H1 (cell line): ENCODE data around the gene ZCCHC10. TPM values are rescaled to one million over a fixed set of nuclear protein-coding genes. Genes with fewer than 3 reads are reported as not detected.

Experiments
- CTCF ChIA-PET: fragments of 300-600 bp; sonication (Branson Sonifier 250); formaldehyde crosslinking; loops from one replicate; lab custom pipeline; 2021; ENCODE audit not compliant: partially characterized antibody; lab: Charles Lee
- POLR2A ChIA-PET: fragments of 300-600 bp; sonication (Branson Sonifier 250); formaldehyde crosslinking; loops from one replicate; lab custom pipeline; 2021; ENCODE audit warnings: inconsistent platforms; ENCODE audit not compliant: partially characterized antibody; lab: Charles Lee
- DNase-seq, 2 experiments: peaks; one replicate each; pipeline versions ENCODE4 v3.0.0 to v3.0.0-alpha.2; 2010 to 2022; ENCODE audit warnings: low spot score in 2 of 2, low read depth in 1 of 2, mixed read lengths in 1 of 2
- FAIRE-seq: peaks from 2 replicates; lab custom pipeline; 2011; peaks lifted over from hg19 to GRCh38; lab: Jason Lieb, UNC
- H2AFZ ChIP-seq: 2 replicates; pipeline ENCODE4 v1.8.1; 2012; ENCODE audit warnings: low read length, inconsistent platforms
- H2AK5ac ChIP-seq: 2 replicates; pipeline ENCODE4 v1.6.1; 2013; ENCODE audit warnings: low read depth, low read length
- H2BK120ac ChIP-seq: replicated peaks from 2 replicates; pipeline ENCODE3; 2013; ENCODE audit warnings: low read depth, low read length, inconsistent platforms
- H2BK12ac ChIP-seq: 2 replicates; pipeline ENCODE4 v1.6.1; 2013; ENCODE audit warnings: low read depth, low read length
- H2BK15ac ChIP-seq: 2 replicates; pipeline ENCODE4 v1.6.1; 2013; ENCODE audit warnings: low read length
- H2BK20ac ChIP-seq: 2 replicates; pipeline ENCODE4 v1.6.1; 2013; ENCODE audit warnings: low read length
- H2BK5ac ChIP-seq: 2 replicates; pipeline ENCODE4 v1.6.1; 2013; ENCODE audit warnings: low read depth, low read length
- H3K14ac ChIP-seq: 2 replicates; pipeline ENCODE4 v1.6.1; 2013; ENCODE audit warnings: inconsistent platforms; ENCODE audit not compliant: insufficient read length
- H3K18ac ChIP-seq: 2 replicates; pipeline ENCODE4 v1.6.1; 2013; ENCODE audit warnings: low read length; ENCODE audit errors: extremely low read depth
- H3K23ac ChIP-seq: 2 replicates; pipeline ENCODE4 v1.6.1; 2013; ENCODE audit warnings: inconsistent platforms; ENCODE audit not compliant: insufficient read length
- H3K23me2 ChIP-seq: 2 replicates; pipeline ENCODE4 v1.6.1; 2013; ENCODE audit warnings: low read depth, low read length
- H3K27ac ChIP-seq: 2 replicates; pipeline ENCODE4 v1.6.1; 2011; ENCODE audit warnings: low read depth, low read length, inconsistent platforms
- H3K27me3 ChIP-seq, 4 experiments: replicated peaks in 1 of 4; 1 replicate in 1 of 4; 2 replicates in 3 of 4; pipeline versions ENCODE4 v1.6.1 to v1.8.1; 2011 to 2013; ENCODE audit warnings: low read length in 3 of 4, mild to moderate bottlenecking in 3 of 4, inconsistent platforms in 2 of 4, mixed read lengths in 2 of 4, moderate library complexity in 1 of 4; ENCODE audit not compliant: control insufficient read depth in 3 of 4, insufficient read depth in 3 of 4; ENCODE audit errors: extremely low read depth in 1 of 4
- H3K36me3 ChIP-seq, 4 experiments: 2 replicates each; pipeline versions ENCODE4 v1.6.1 to v1.8.1; 2011 to 2013; ENCODE audit warnings: mild to moderate bottlenecking in 4 of 4, low read length in 3 of 4, moderate library complexity in 2 of 4, control low read depth in 1 of 4, inconsistent platforms in 1 of 4; ENCODE audit not compliant: insufficient read depth in 4 of 4, control insufficient read depth in 2 of 4
- H3K4ac ChIP-seq: replicated peaks from 2 replicates; pipeline ENCODE3; 2013; ENCODE audit warnings: low read length, low read depth, mixed read lengths, inconsistent platforms; ENCODE audit not compliant: insufficient read length
- H3K4me1 ChIP-seq, 4 experiments: replicated peaks in 1 of 4; 1 replicate in 1 of 4; 2 replicates in 3 of 4; pipeline versions ENCODE4 v1.6.1 to v1.8.1; 2011 to 2013; ENCODE audit warnings: low read length in 3 of 4, inconsistent platforms in 2 of 4, mixed read lengths in 1 of 4; ENCODE audit not compliant: insufficient read depth in 4 of 4, control insufficient read depth in 3 of 4
- H3K4me2 ChIP-seq, 2 experiments: 2 replicates each; pipeline versions ENCODE4 v1.6.1 to v1.8.1; 2011 to 2013; ENCODE audit warnings: low read depth in 2 of 2, low read length in 2 of 2, control low read depth in 1 of 2, inconsistent platforms in 1 of 2, mild to moderate bottlenecking in 1 of 2; ENCODE audit not compliant: insufficient read depth in 1 of 2
- H3K4me3 ChIP-seq, 4 experiments: fragments of 200-600, 300-600 bp in 1 of 4; sonication (generic), shearing (Covaris generic), sonication (Bioruptor Twin) in 1 of 4; 2 replicates each; pipeline versions ENCODE4 v1.5.1 to v1.8.1; 2011 to 2016; ENCODE audit warnings: low read length in 4 of 4, low read depth in 3 of 4, control low read depth in 2 of 4, inconsistent platforms in 2 of 4, mild to moderate bottlenecking in 2 of 4, mixed read lengths in 1 of 4, moderate library complexity in 1 of 4; ENCODE audit not compliant: insufficient read depth in 2 of 4; ENCODE audit errors: extremely low read depth in 1 of 4
- H3K56ac ChIP-seq: replicated peaks from 2 replicates; pipeline ENCODE3; 2013; ENCODE audit warnings: low read depth, mild to moderate bottlenecking, mixed read lengths, low read length, inconsistent platforms; ENCODE audit not compliant: insufficient read length
- H3K79me1 ChIP-seq: 2 replicates; pipeline ENCODE4 v1.6.1; 2013; ENCODE audit warnings: low read depth, low read length, control low read depth
- H3K79me2 ChIP-seq, 2 experiments: 2 replicates each; pipeline versions ENCODE4 v1.6.1 to v1.8.1; 2012 to 2013; ENCODE audit warnings: low read length in 2 of 2, mild to moderate bottlenecking in 2 of 2, inconsistent platforms in 1 of 2; ENCODE audit not compliant: insufficient read depth in 2 of 2, control insufficient read depth in 1 of 2
- H3K9ac ChIP-seq, 4 experiments: replicated peaks in 1 of 4; 1 replicate in 1 of 4; 2 replicates in 3 of 4; pipeline versions ENCODE4 v1.6.1 to v1.8.1; 2011 to 2013; ENCODE audit warnings: low read depth in 3 of 4, low read length in 3 of 4, control low read depth in 2 of 4, mild to moderate bottlenecking in 2 of 4, moderate library complexity in 2 of 4, inconsistent platforms in 1 of 4; ENCODE audit errors: extremely low read depth in 1 of 4
- H3K9me3 ChIP-seq, 2 experiments: 2 replicates each; pipeline versions ENCODE4 v1.6.1 to v1.8.1; 2012 to 2013; ENCODE audit warnings: mild to moderate bottlenecking in 2 of 2, moderate library complexity in 2 of 2, control low read depth in 1 of 2, inconsistent platforms in 1 of 2, low read depth in 1 of 2, low read length in 1 of 2, mixed read lengths in 1 of 2; ENCODE audit not compliant: insufficient read depth in 2 of 2
- H4K20me1 ChIP-seq, 2 experiments: replicated peaks in 1 of 2; 2 replicates each; pipeline versions ENCODE3 to v1.8.1; 2011 to 2013; ENCODE audit warnings: inconsistent platforms in 2 of 2, low read length in 2 of 2, mild to moderate bottlenecking in 1 of 2; ENCODE audit not compliant: insufficient read depth in 2 of 2, control insufficient read depth in 1 of 2
- H4K5ac ChIP-seq: 2 replicates; pipeline ENCODE4 v1.6.1; 2013; ENCODE audit warnings: low read length, low read depth, mixed read lengths, inconsistent platforms; ENCODE audit not compliant: insufficient read length
- H4K8ac ChIP-seq: 2 replicates; pipeline ENCODE4 v1.8.0; 2013; ENCODE audit warnings: mild to moderate bottlenecking, moderate library complexity, low read length, inconsistent platforms; ENCODE audit not compliant: insufficient read depth; ENCODE audit errors: extremely low read depth
- H4K91ac ChIP-seq: replicated peaks from 2 replicates; pipeline ENCODE3; 2013; ENCODE audit warnings: low read length, mixed read lengths, inconsistent platforms; ENCODE audit not compliant: insufficient read length
- BACH1 ChIP-seq: IDR thresholded peaks from 2 replicates; pipeline ENCODE4 v1.6.1; 2012; ENCODE audit warnings: low read length, improper control_type of control experiment
- GABPA ChIP-seq: IDR thresholded peaks from 2 replicates; pipeline ENCODE4 v1.6.1; 2011; ENCODE audit warnings: mild to moderate bottlenecking, low read length, moderate library complexity, borderline replicate concordance; ENCODE audit not compliant: insufficient read depth
- HDAC2 ChIP-seq, 2 experiments: fragments of 300-600 bp in 1 of 2; sonication (generic) in 1 of 2; IDR thresholded peaks; 2 replicates each; pipeline ENCODE4 v1.6.1; 2011 to 2012; ENCODE audit warnings: low read depth in 2 of 2, low read length in 2 of 2, mild to moderate bottlenecking in 2 of 2, moderate library complexity in 2 of 2, borderline replicate concordance in 1 of 2, inconsistent platforms in 1 of 2
- PHF8 ChIP-seq: fragments of 200-600 bp; sonication (generic); conservative IDR thresholded peaks from 2 replicates; pipeline ENCODE4 v1.7.1; 2012; ENCODE audit warnings: low read depth, mild to moderate bottlenecking, inconsistent platforms, low read length, moderate library complexity
- POLR2A ChIP-seq, 2 experiments: IDR thresholded peaks; 1 replicate in 1 of 2; 2 replicates in 1 of 2; pipeline ENCODE4 v1.6.1; 2011; ENCODE audit warnings: low read depth in 2 of 2, low read length in 2 of 2, mild to moderate bottlenecking in 2 of 2; ENCODE audit errors: control extremely low read depth in 1 of 2
- POLR2AphosphoS5 ChIP-seq: IDR thresholded peaks from 2 replicates; pipeline ENCODE4 v1.6.1; 2011; ENCODE audit warnings: low read depth, low read length
- RXRA ChIP-seq: IDR thresholded peaks from 2 replicates; pipeline ENCODE4 v1.6.1; 2011; ENCODE audit warnings: low read depth, mild to moderate bottlenecking, low read length, moderate library complexity; ENCODE audit not compliant: insufficient read depth
- SIN3A ChIP-seq, 2 experiments: IDR thresholded peaks in 1 of 2; conservative IDR thresholded peaks in 1 of 2; 2 replicates each; pipeline ENCODE4 v1.6.1; 2011 to 2012; ENCODE audit warnings: low read length in 2 of 2, improper control_type of control experiment in 1 of 2, low read depth in 1 of 2, mild to moderate bottlenecking in 1 of 2
- SP4 ChIP-seq: IDR thresholded peaks from 2 replicates; pipeline ENCODE4 v1.6.1; 2012; ENCODE audit warnings: low read length, inconsistent platforms
- TAF1 ChIP-seq: IDR thresholded peaks from 2 replicates; pipeline ENCODE4 v1.6.1; 2011; ENCODE audit warnings: mild to moderate bottlenecking, low read depth, low read length
- TAF7 ChIP-seq: optimal IDR thresholded peaks from 2 replicates; pipeline ENCODE3; 2011; ENCODE audit warnings: low read depth, mild to moderate bottlenecking, inconsistent platforms, low read length, moderate library complexity, borderline replicate concordance
- TEAD4 ChIP-seq: IDR thresholded peaks from 2 replicates; pipeline ENCODE4 v1.6.1; 2012; ENCODE audit warnings: low read depth, low read length, inconsistent platforms, mixed read lengths
- WGBS, 2 experiments: shearing (Covaris generic) in 1 of 2; methylation state at CpG; one replicate each; pipeline versions ENCODE4 v1.1.6 to v1.1.7; 2013 to 2015; ENCODE audit warnings: low lambda C conversion rate in 2 of 2, mixed read lengths in 2 of 2, inconsistent platforms in 1 of 2, low coverage in 1 of 2, missing lambda C conversion rate in 1 of 2; ENCODE audit not compliant: insufficient replicate concordance in 2 of 2, insufficient coverage in 1 of 2, insufficient read length in 1 of 2; ENCODE audit errors: extremely low coverage in 1 of 2, missing lambda C conversion rate in 1 of 2; 5-methylcytosine and 5-hydroxymethylcytosine counted together
- polyA plus RNA-seq, 7 experiments: library from polyadenylated mRNA; depleted of rRNA in 3 of 7; stranded (reverse) in 5 of 7; unstranded in 2 of 7; fragments of >200 nt in 5 of 7; fragments of 200-250 nt in 2 of 7; gene quantifications; 1 replicate in 5 of 7; 2 replicates in 1 of 7; 4 replicates in 1 of 7; pipeline versions ENCODE4 v1.2.1 to v1.2.3, GENCODE V29; 2011 to 2013; ENCODE audit warnings: missing spikeins in 2 of 7, mixed read lengths in 2 of 7
- total RNA-seq: library from RNA; stranded (reverse); fragmentation: NEBNext Ultra II Directional; extraction: Animal tissue kit (Norgen Biotek cat#: 25700); gene quantifications from 2 replicates; pipeline ENCODE4 v1.2.1, GENCODE V29; 2021
- TF ChIP-seq, protein P1 (sequence below): IDR thresholded peaks from 2 replicates; pipeline ENCODE4 v1.6.1; 2012; ENCODE audit warnings: inconsistent platforms

ZCCHC10 gene
- total and polyA plus RNA-seq, 2 of the 8 experiments (the other 6 are each of a cell fraction or from before 2014, with no cell fraction given), result 22.4 to 32.9 TPM

DNA sequence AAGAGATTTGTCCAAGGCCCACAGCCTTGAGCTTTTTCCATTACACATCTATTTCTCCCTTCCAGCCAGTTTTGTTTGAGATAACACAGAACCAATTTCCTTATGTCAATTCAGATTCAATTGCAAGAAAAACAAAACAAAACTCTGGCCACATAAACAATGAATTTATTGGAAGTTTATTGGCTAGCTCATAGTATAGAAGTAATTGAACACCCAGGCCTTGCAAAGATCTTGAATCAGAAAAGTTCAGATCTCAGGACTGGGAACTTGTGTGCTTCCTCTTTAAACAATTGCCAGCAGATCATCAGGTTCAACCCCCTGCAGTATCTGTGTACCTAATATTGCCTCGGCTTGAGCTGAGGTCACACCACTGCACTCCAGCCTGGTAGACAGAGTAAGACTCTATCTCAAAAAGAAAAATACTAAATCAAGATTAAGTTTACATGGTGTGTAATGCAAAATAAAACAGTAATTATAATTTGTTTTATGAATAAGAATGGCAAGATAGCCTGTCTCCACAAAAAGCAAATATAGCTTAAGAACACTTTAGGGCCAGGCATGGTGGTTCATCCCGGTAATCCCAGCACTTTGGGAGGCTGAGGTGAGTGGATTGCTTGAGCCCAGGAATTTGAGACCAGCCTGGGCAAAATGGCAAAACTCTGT is 4.1 kb upstream of the ZCCHC10 start:
- H3K4me3 ChIP-seq, result no peak overlapping the region
- ChIA-PET POLR2A (interaction anchor here (2.7 kb wide), 1 partner anchor 21 kb away, joined by 29 read pairs; the partner anchor contains the start of gene HSPA4), CTCF (interaction anchor here (0.5 to 1.3 kb wide), 3 partner anchors 13 to 604 kb away, joined by 3 to 4 read pairs (median 3); no protein-coding TSS in a partner anchor)
- H4K8ac ChIP-seq, result no peak overlapping the region
- H4K5ac ChIP-seq, result no peak overlapping the region
- no peak overlapping the region for H3K18ac ChIP-seq
- no peak overlapping the region for H2BK20ac ChIP-seq
- DNase-seq, result no peak
- H3K4me1 ChIP-seq, result no peaks in the 10 kb centered on the region; a peak in 1 of 7 replicates
- H4K91ac ChIP-seq, result no peak overlapping the region
- H3K14ac ChIP-seq, result no peak overlapping the region
- no peak overlapping the region for H2AK5ac ChIP-seq
- FAIRE-seq, result no peak
- H3K23ac ChIP-seq, result no peak overlapping the region
- H3K79me1 ChIP-seq, result no peaks in the 10 kb centered on the region
- H3K27me3 ChIP-seq, result no peaks in the 10 kb centered on the region
- no peaks in the 10 kb centered on the region for H3K36me3 ChIP-seq
- no peak overlapping the region for H3K56ac ChIP-seq
- no peak overlapping the region for H2BK5ac ChIP-seq
- H4K20me1 ChIP-seq, result no peaks in the 10 kb centered on the region
- no peaks in the 10 kb centered on the region for H3K9me3 ChIP-seq
- 98% methylated on average over 2 of the region's 2 CpGs; no CpG with 5 or more reads in 1 of the 2 experiments for WGBS, 2 experiments
- H3K4ac ChIP-seq, result no peak overlapping the region
- peaks cover 0 to 5% of the 10 kb centered on the region in 2 experiments; a peak in 1 of 4 replicates for H3K79me2 ChIP-seq
- no peaks in the 10 kb centered on the region for H3K23me2 ChIP-seq
- H2BK15ac ChIP-seq, result no peak overlapping the region
- H3K4me2 ChIP-seq, result no peak overlapping the region
- H3K27ac ChIP-seq, result no peak overlapping the region
- H2AFZ ChIP-seq, result no peak overlapping the region
- no peak overlapping the region for H3K9ac ChIP-seq
- no peak overlapping the region for H2BK12ac ChIP-seq
- H2BK120ac ChIP-seq, result no peak overlapping the region
- no peak for TF ChIP-seq TEAD4
- no peak for TF ChIP-seq POLR2AphosphoS5
- no peak for TF ChIP-seq RXRA
- no peak for TF ChIP-seq POLR2A (IDR thresholded peaks at IDR 0.05; ENCODE audit: control extremely low read depth in 1 of 2, low read depth in 2 of 2, low read length in 2 of 2)
- TF ChIP-seq SIN3A (conservative IDR thresholded peaks at IDR 0.05 in 1 of 2, IDR thresholded peaks at IDR 0.05 in 1 of 2; ENCODE audit: low read depth in 1 of 2, low read length in 2 of 2), result no peak
- TF ChIP-seq HDAC2 (IDR thresholded peaks at IDR 0.05; ENCODE audit: borderline replicate concordance in 1 of 2, low read depth in 2 of 2, low read length in 2 of 2), result no peak
- TF ChIP-seq BACH1, result no peak
- TF ChIP-seq TAF1, result no peak
- no peak for TF ChIP-seq PHF8
- no peak for TF ChIP-seq TAF7
- no peak for TF ChIP-seq GABPA
- TF ChIP-seq, protein P1, sequence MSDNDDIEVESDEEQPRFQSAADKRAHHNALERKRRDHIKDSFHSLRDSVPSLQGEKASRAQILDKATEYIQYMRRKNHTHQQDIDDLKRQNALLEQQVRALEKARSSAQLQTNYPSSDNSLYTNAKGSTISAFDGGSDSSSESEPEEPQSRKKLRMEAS, result no peak
- TF ChIP-seq SP4, result no peak
